GM19467 (cell line): ENCODE measurements around the gene LOX.
"Not testable (repeated sequence)": the region's sequence is repeated elsewhere in the genome, so short reads cannot be mapped to it uniquely, and the experiment has no call there.

Experiments
- ATAC-seq: cut with Tn5 transposase; IDR thresholded peaks from one replicate; pipeline ENCODE4 v1.9.1; 2021; ENCODE audit warnings: mild to moderate bottlenecking, moderate library complexity; ENCODE audit not compliant: unreplicated experiment

LOX gene

GRCh38 chr5:122099060-122099790, 21.2 kb upstream of the LOX start:
- no peak for ATAC-seq

- ATAC-seq = no peak
Observed at GRCh38 chr5:122097391-122097790, 19.3 kb upstream of the LOX start.

- ATAC-seq = no peak
Observed at GRCh38 chr5:122095158-122095557, 17.1 kb upstream of the LOX start.

GRCh38 chr5:122094251-122094650, 16.2 kb upstream of the LOX start:
- not testable (repeated sequence) for ATAC-seq

GRCh38 chr5:122093415-122094180, 15.5 kb upstream of the LOX start:
- ATAC-seq = no peak

- ATAC-seq = no peak
Observed at GRCh38 chr5:122091936-122092600, 14.0 kb upstream of the LOX start.

GRCh38 chr5:122089096-122090013, 11.3 kb upstream of the LOX start:
- ATAC-seq = no peak

- ATAC-seq = no peak
Observed at GRCh38 chr5:122085041-122085440, 7.0 kb upstream of the LOX start.

- ATAC-seq = no peak
Observed at GRCh38 chr5:122083535-122083934, 5.5 kb upstream of the LOX start.

GRCh38 chr5:122081541-122081940, 3.5 kb upstream of the LOX start:
- no peak for ATAC-seq

- no peak for ATAC-seq
Observed at GRCh38 chr5:122077366-122078115, 518 bp downstream of the LOX start.

GRCh38 chr5:122076669-122077365, 1.2 kb downstream of the LOX start:
- ATAC-seq = no peak

- ATAC-seq = no peak
Observed at GRCh38 chr5:122076050-122076461, 2.0 kb downstream of the LOX start.

- ATAC-seq = no peak
Observed at GRCh38 chr5:122073864-122074263, 4.2 kb downstream of the LOX start.

- ATAC-seq = no peak
Observed at GRCh38 chr5:122073018-122073417, 5.0 kb downstream of the LOX start.

- no peak for ATAC-seq
Observed at GRCh38 chr5:122067390-122067789, 10.7 kb downstream of the LOX start.

- no peak for ATAC-seq
Observed at GRCh38 chr5:122064992-122065391, 13.1 kb downstream of the LOX start.

- ATAC-seq = no peak
Observed at GRCh38 chr5:122063836-122064235, 14.2 kb downstream of the LOX start.

- ATAC-seq = no peak
Observed at GRCh38 chr5:122062205-122062604, 15.9 kb downstream of the LOX start.
